Sigmoid colon (tissue), 7 donors: ENCODE measurements around the gene ATM. TPM values are rescaled to one million over a fixed set of nuclear protein-coding genes. Genes with fewer than 3 reads are reported as not detected.
A peak's percentile ranks its signal among the peaks of the same experiment; 100 is the strongest.
"Not testable (repeated sequence)": the region's sequence is repeated elsewhere in the genome, so short reads cannot be mapped to it uniquely, and the experiment has no call there.

Experiments used
- DNase-seq: peaks from one replicate; pipeline ENCODE4 v3.0.0-alpha.2; 2019
- H3K27ac ChIP-seq, 4 donors: fragments of 200-600 bp; sonication (generic); one replicate each; pipeline ENCODE4 v1.5.1; 2016 to 2019; ENCODE audit warnings: mild to moderate bottlenecking in 1 of 4
- H3K27me3 ChIP-seq, 3 donors: fragments of 200-600 bp; sonication (generic); one replicate each; pipeline ENCODE4 v1.5.1; 2019; ENCODE audit warnings: mild to moderate bottlenecking in 1 of 3
- H3K36me3 ChIP-seq, 4 donors: fragments of 200-600 bp; sonication (generic); one replicate each; pipeline ENCODE4 v1.5.1; 2016 to 2019
- H3K4me1 ChIP-seq, 4 donors: fragments of 200-600 bp; sonication (generic); one replicate each; pipeline ENCODE4 v1.5.1; 2017 to 2019
- H3K4me3 ChIP-seq, 4 donors: fragments of 200-600 bp; sonication (generic); one replicate each; pipeline ENCODE4 v1.5.1; 2017 to 2019; ENCODE audit warnings: mild to moderate bottlenecking in 2 of 4, moderate library complexity in 1 of 4
- H3K9me3 ChIP-seq, 4 donors: fragments of 200-600 bp in 3 of 4; sonication (generic) in 3 of 4; one replicate each; pipeline versions ENCODE4 v1.5.1 to v1.6.1; 2013 to 2019
- CTCF ChIP-seq, 4 experiments: fragments of 450-650 bp in 3 of 4; fragments of 200-600 bp in 1 of 4; IDR thresholded peaks; one replicate each; pipeline ENCODE4 v1.5.1; 2016 to 2019; ENCODE audit warnings: antibody characterized with exemption in 4 of 4, mild to moderate bottlenecking in 3 of 4, moderate library complexity in 2 of 4
- WGBS, 2 donors: extraction: QIAGEN DNeasy Blood & Tissue Kit; methylation state at CpG; one replicate each; pipeline ENCODE4 v1.1.7; 2013; 5-methylcytosine and 5-hydroxymethylcytosine counted together
- intact Hi-C: fragments of 100-400 bp; cut with DNase I; formaldehyde crosslinking; loops from one replicate; pipeline ENCODE4 v1.15.1; 2023
- polyA plus RNA-seq, 3 donors: library from polyadenylated mRNA; stranded (reverse); fragments of 200-250 nt; gene quantifications; one replicate each; pipeline ENCODE4 v1.2.3, GENCODE V29; 2013
- small RNA-seq, 3 donors: library from RNA; depleted of rRNA; stranded (forward); fragments of <200 nt; gene quantifications; one replicate each; pipeline ENCODE3, GENCODE V24; 2016
- total RNA-seq, 4 donors: library from RNA; depleted of rRNA; stranded (reverse); fragments of >200 nt; gene quantifications; one replicate each; pipeline ENCODE4 v1.1.0, GENCODE V29; 2016
- donor health status: healthy with polysubstance abuse.
- donor health status: Bipolar disorder and iron deficiency.
- donor health status: healthy.

ATM gene
- total and polyA plus RNA-seq, 7 donors = 3.0 to 88.8 (median 52.7) TPM

DNA sequence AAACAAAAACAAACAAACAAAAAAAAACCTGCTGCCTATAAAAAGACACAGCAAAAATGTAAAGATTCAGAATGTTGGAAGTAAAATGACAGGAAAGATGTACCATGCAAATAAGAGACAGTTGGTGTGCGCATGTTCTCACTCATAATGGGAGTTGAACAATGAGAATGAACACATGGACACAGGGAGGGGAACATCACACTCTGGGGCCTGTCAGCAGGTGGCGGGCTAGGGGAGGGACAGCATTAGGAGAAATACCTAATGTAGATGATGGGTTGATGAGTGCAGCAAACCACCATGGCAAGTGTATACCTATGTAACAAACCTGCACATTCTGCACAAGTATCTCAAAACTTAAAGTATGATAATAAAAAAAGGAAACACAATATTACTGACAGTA, 194.7 kb downstream of the ATM start:
- not testable (repeated sequence) for H3K4me3 ChIP-seq, H3K27ac ChIP-seq, H3K27me3 ChIP-seq, H3K36me3 ChIP-seq, DNase-seq, H3K9me3 ChIP-seq, H3K4me1 ChIP-seq
- peak in 1 of 4 experiments; percentile 21 for TF ChIP-seq CTCF (IDR thresholded peaks at IDR 0.05)
- intact Hi-C loops = loop anchor here (2.0 kb wide), 1 partner anchor 231 kb away; no protein-coding TSS in a partner anchor
- whole genome bisulfite sequencing, 2 donors = 63 to 79% methylated on average over 2 of the region's 2 CpGs

Small RNA genes lying within 50 kb of the gene (small RNA-seq; reads per million reads assigned to genes)
- gene RF00019 = 0 reads per million in 3 donors

Other genes starting within 250 kb of the ATM start
- gene CUL5, start 214.2 kb upstream of the ATM start, total RNA-seq = 10 to 100 TPM; 26.5 to 33.7 (median 29.6) TPM
- gene CUL5, start 214.2 kb upstream of the ATM start, polyA plus RNA-seq = 1 to 10 TPM; 7.1 to 9.5 (median 7.2) TPM
- gene ACAT1, start 101.5 kb upstream of the ATM start, total RNA-seq = 100 to 1,000 TPM; 142 to 225 (median 163) TPM
- 100 to 1,000 TPM in 2 of 3 donors, 10 to 100 TPM in 1; 61.1 to 187 (median 121) TPM for gene ACAT1, start 101.5 kb upstream of the ATM start, polyA plus RNA-seq
- 10 to 100 TPM; 12.1 to 15.7 (median 13.4) TPM for gene NPAT, start 429 bp upstream of the ATM start, total RNA-seq
- gene NPAT, start 429 bp upstream of the ATM start, polyA plus RNA-seq = 1 to 10 TPM; 1.6 to 4.8 (median 1.8) TPM
- gene C11orf65, start 244.5 kb downstream of the ATM start, total RNA-seq = 1 to 10 TPM in 1 of 4 donors, under 1 TPM in 3; 0.14 to 1.1 (median 0.51) TPM
- under 1 TPM in 1 of 3 donors, not detected in 2; 0.42 TPM for gene C11orf65, start 244.5 kb downstream of the ATM start, polyA plus RNA-seq